Neural cell (in vitro differentiated cells): ENCODE measurements around the gene NDUFB3. TPM values are rescaled to one million over a fixed set of nuclear protein-coding genes. Genes with fewer than 3 reads are reported as not detected.
"Not testable (repeated sequence)": the region's sequence is repeated elsewhere in the genome, so short reads cannot be mapped to it uniquely, and the experiment has no call there.

Experiments used
- H2AFZ ChIP-seq: fragments of 200-600, 300-800 bp; sonication (generic), shearing (Covaris generic); 2 replicates; pipeline ENCODE4 v1.6.0; 2014; ENCODE audit warnings: low read depth, mild to moderate bottlenecking, antibody characterized with exemption, low read length, moderate library complexity
- H3F3A ChIP-seq: fragments of 200-600 bp; shearing (Covaris generic); 2 replicates; pipeline ENCODE4 v1.6.1; 2016; ENCODE audit warnings: mild to moderate bottlenecking, moderate library complexity, mixed read lengths, antibody characterized with exemption, low read length; ENCODE audit not compliant: insufficient read depth, poor library complexity, severe bottlenecking
- H3K27ac ChIP-seq: fragments of 200-600, 300-800 bp; sonication (generic), shearing (Covaris generic); 2 replicates; pipeline ENCODE4 v1.5.1; 2014; ENCODE audit warnings: mild to moderate bottlenecking, low read length, moderate library complexity
- H3K27me3 ChIP-seq: fragments of 300-800, 200-600 bp; sonication (generic), shearing (Covaris generic); 2 replicates; pipeline ENCODE4 v1.6.0; 2014; ENCODE audit warnings: mild to moderate bottlenecking, low read depth, low read length, moderate library complexity; ENCODE audit not compliant: insufficient read depth
- H3K36me3 ChIP-seq: fragments of 300-800, 200-600 bp; sonication (generic), shearing (Covaris generic); 2 replicates; pipeline ENCODE4 v1.5.1; 2014; ENCODE audit warnings: mild to moderate bottlenecking, antibody characterized with exemption, low read length, moderate library complexity; ENCODE audit not compliant: insufficient read depth
- H3K4me2 ChIP-seq: fragments of 300-800, 200-600 bp; sonication (generic), shearing (Covaris generic); 2 replicates; pipeline ENCODE4 v1.6.0; 2014; ENCODE audit warnings: mild to moderate bottlenecking, low read length
- H3K4me3 ChIP-seq: fragments of 300-800, 200-600 bp; sonication (generic), shearing (Covaris generic); 2 replicates; pipeline ENCODE4 v1.5.1; 2014; ENCODE audit warnings: mild to moderate bottlenecking, low read length, moderate library complexity
- H3K79me2 ChIP-seq: fragments of 200-600 bp; shearing (Covaris generic); replicated peaks from 2 replicates; pipeline ENCODE4 v1.6.0; 2014; ENCODE audit warnings: mild to moderate bottlenecking, low read length, moderate library complexity; ENCODE audit not compliant: insufficient read depth
- H3K9ac ChIP-seq: fragments of 300-800, 200-600 bp; sonication (generic), shearing (Covaris generic); 2 replicates; pipeline ENCODE4 v1.6.1; 2016; ENCODE audit warnings: mild to moderate bottlenecking, low read length, mixed read lengths
- H3K9me2 ChIP-seq: fragments of 200-600 bp; shearing (Covaris generic); 2 replicates; pipeline ENCODE4 v1.6.1; 2016; ENCODE audit warnings: mild to moderate bottlenecking, low read length, mixed read lengths; ENCODE audit not compliant: insufficient read depth
- H3K9me3 ChIP-seq: fragments of 200-600, 300-800 bp; sonication (generic), shearing (Covaris generic); 2 replicates; pipeline ENCODE4 v1.6.1; 2016; ENCODE audit warnings: mild to moderate bottlenecking, mixed run types, low read length, moderate library complexity, mixed read lengths
- H4K20me1 ChIP-seq: fragments of 200-600 bp; shearing (Covaris generic); 2 replicates; pipeline ENCODE4 v1.6.1; 2016; ENCODE audit warnings: mild to moderate bottlenecking, mixed run types; ENCODE audit not compliant: insufficient read depth
- EP300 ChIP-seq: fragments of 450-650 bp; conservative IDR thresholded peaks from 2 replicates; pipeline ENCODE4 v1.6.1; 2014; ENCODE audit warnings: antibody characterized with exemption, mild to moderate bottlenecking, moderate library complexity; ENCODE audit not compliant: poor library complexity, severe bottlenecking
- EZH2 ChIP-seq: fragments of 200-600, 300-800 bp; shearing (Covaris generic), sonication (generic); IDR thresholded peaks from 2 replicates; pipeline ENCODE4 v1.6.1; 2014; ENCODE audit warnings: antibody characterized with exemption, low read length, borderline replicate concordance, mild to moderate bottlenecking; ENCODE audit not compliant: insufficient read depth, poor library complexity, severe bottlenecking
- MXI1 ChIP-seq: fragments of 450-650 bp; conservative IDR thresholded peaks from 2 replicates; pipeline ENCODE4 v1.6.1; 2014; ENCODE audit warnings: antibody characterized with exemption, mild to moderate bottlenecking; ENCODE audit not compliant: poor library complexity, severe bottlenecking
- POLR2AphosphoS5 ChIP-seq: IDR thresholded peaks from 2 replicates; pipeline ENCODE4 v1.6.1; 2012
- RAD21 ChIP-seq: fragments of 450-650 bp; conservative IDR thresholded peaks from 2 replicates; pipeline ENCODE4 v1.6.1; 2014; ENCODE audit warnings: antibody characterized with exemption, mild to moderate bottlenecking, moderate library complexity
- SMC3 ChIP-seq: fragments of 450-650 bp; conservative IDR thresholded peaks from 2 replicates; pipeline ENCODE4 v1.6.1; 2014; ENCODE audit warnings: antibody characterized with exemption, mild to moderate bottlenecking, moderate library complexity; ENCODE audit not compliant: poor library complexity
- TAF1 ChIP-seq: IDR thresholded peaks from 2 replicates; pipeline ENCODE4 v1.6.1; 2012; ENCODE audit warnings: low read depth
- polyA plus RNA-seq: library from polyadenylated mRNA; depleted of rRNA; stranded (reverse); fragments of >200 nt; gene quantifications from 2 replicates; pipeline ENCODE4 v1.2.3, GENCODE V29; 2014
- TF ChIP-seq, protein P1 (sequence below): fragments of 450-650 bp; IDR thresholded peaks from 2 replicates; pipeline ENCODE4 v1.5.1; 2014; ENCODE audit warnings: antibody characterized with exemption, mild to moderate bottlenecking, moderate library complexity; ENCODE audit not compliant: poor library complexity, severe bottlenecking
- TF ChIP-seq, protein P2 (sequence below): IDR thresholded peaks from 2 replicates; pipeline ENCODE4 v1.6.1; 2012; ENCODE audit warnings: borderline replicate concordance

Gene NDUFB3
- polyA plus RNA-seq, 1 donor from 2014 or later = 154 TPM

DNA sequence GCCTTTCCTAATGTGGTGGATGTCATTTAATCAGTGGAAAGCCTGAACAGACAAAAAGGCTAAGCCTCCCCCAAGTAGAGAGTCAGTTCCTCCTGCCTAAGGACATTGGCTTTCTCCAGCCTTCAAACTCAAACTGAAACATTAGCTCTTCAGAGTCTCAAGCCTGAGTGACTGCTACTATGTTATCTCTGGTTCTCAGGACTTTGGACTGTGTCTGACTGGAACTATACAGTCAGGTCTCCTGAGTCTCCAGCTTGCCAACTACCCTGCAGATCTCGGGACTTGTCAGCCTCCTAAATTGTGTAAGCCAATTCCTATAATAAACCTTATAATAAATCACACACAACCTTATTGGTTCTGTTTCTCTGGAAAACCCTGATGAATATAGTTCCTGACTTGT lies 12.9 kb upstream of the NDUFB3 start:
- H3K9ac ChIP-seq = no peak overlapping the region
- H3K4me2 ChIP-seq = no peak overlapping the region
- H3F3A ChIP-seq = no peaks in the 10 kb centered on the region
- H4K20me1 ChIP-seq = no peaks in the 10 kb centered on the region
- H3K9me2 ChIP-seq = no peaks in the 10 kb centered on the region
- no peak overlapping the region for H3K27ac ChIP-seq
- H3K9me3 ChIP-seq = no peaks in the 10 kb centered on the region
- no peaks in the 10 kb centered on the region for H3K36me3 ChIP-seq
- no peaks in the 10 kb centered on the region for H3K27me3 ChIP-seq
- no peak overlapping the region for H3K4me3 ChIP-seq
- H3K79me2 ChIP-seq = peaks cover 34% of the 10 kb centered on the region
- H2AFZ ChIP-seq = no peak overlapping the region
- TF ChIP-seq TAF1 (no peak), RAD21 (no peak), EP300 (no peak), SMC3 (no peak), POLR2AphosphoS5 (no peak)
- TF ChIP-seq, protein P1, sequence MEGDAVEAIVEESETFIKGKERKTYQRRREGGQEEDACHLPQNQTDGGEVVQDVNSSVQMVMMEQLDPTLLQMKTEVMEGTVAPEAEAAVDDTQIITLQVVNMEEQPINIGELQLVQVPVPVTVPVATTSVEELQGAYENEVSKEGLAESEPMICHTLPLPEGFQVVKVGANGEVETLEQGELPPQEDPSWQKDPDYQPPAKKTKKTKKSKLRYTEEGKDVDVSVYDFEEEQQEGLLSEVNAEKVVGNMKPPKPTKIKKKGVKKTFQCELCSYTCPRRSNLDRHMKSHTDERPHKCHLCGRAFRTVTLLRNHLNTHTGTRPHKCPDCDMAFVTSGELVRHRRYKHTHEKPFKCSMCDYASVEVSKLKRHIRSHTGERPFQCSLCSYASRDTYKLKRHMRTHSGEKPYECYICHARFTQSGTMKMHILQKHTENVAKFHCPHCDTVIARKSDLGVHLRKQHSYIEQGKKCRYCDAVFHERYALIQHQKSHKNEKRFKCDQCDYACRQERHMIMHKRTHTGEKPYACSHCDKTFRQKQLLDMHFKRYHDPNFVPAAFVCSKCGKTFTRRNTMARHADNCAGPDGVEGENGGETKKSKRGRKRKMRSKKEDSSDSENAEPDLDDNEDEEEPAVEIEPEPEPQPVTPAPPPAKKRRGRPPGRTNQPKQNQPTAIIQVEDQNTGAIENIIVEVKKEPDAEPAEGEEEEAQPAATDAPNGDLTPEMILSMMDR = no peak

DNA sequence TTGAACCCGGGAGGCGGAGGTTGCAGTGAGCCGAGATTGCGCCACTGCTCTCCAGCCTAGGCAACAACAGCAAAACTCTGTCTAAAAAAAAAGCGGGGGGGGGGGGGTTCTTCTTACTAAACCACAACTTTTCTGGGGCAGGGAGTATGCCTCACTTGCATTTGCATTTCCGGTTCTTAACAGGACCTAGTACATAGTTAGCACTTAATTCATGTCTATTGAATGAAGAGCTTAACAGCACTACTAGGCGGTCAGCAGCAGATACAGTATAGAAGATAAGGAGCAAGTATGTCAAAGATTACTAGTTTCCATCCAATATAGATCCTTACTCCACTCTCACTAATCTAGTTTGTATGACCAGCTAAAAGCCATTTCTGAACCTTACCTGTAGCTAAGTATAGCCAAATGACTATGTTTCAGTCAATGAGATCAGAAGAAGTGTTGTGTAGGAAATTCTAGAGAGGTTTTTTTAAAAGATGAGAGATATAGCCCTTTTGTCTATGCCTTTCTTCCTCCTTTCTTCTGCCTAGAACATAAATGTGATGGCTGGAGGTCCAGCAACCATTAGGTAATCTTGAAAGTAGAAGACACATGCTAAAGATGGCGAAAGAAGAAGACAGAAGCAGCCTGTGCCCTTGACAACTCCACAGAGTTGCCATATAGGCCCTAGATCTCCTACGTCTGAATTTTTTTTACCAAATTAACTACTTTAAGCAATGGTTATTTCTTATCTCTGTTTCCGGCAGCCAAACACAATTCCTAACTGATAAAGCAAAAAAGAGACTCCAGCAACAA lies 11.6 kb upstream of the NDUFB3 start:
- Histone ChIP-seq H2AFZ (no peak overlapping the region), H3K27ac (no peak overlapping the region), H3F3A (no peaks in the 10 kb centered on the region), H3K36me3 (no peaks in the 10 kb centered on the region), H3K4me3 (no peak overlapping the region), H4K20me1 (no peaks in the 10 kb centered on the region), H3K9me3 (no peaks in the 10 kb centered on the region), H3K9me2 (no peaks in the 10 kb centered on the region), H3K4me2 (no peak overlapping the region), H3K27me3 (no peaks in the 10 kb centered on the region), H3K9ac (no peak overlapping the region), H3K79me2 (peaks cover 33% of the 10 kb centered on the region)
- TF ChIP-seq TAF1 (no peak), RAD21 (no peak), EZH2 (no peak), EP300 (no peak), SMC3 (no peak), POLR2AphosphoS5 (no peak), MXI1 (no peak)
- TF ChIP-seq, protein P1 = no peak
- TF ChIP-seq, protein P2, sequence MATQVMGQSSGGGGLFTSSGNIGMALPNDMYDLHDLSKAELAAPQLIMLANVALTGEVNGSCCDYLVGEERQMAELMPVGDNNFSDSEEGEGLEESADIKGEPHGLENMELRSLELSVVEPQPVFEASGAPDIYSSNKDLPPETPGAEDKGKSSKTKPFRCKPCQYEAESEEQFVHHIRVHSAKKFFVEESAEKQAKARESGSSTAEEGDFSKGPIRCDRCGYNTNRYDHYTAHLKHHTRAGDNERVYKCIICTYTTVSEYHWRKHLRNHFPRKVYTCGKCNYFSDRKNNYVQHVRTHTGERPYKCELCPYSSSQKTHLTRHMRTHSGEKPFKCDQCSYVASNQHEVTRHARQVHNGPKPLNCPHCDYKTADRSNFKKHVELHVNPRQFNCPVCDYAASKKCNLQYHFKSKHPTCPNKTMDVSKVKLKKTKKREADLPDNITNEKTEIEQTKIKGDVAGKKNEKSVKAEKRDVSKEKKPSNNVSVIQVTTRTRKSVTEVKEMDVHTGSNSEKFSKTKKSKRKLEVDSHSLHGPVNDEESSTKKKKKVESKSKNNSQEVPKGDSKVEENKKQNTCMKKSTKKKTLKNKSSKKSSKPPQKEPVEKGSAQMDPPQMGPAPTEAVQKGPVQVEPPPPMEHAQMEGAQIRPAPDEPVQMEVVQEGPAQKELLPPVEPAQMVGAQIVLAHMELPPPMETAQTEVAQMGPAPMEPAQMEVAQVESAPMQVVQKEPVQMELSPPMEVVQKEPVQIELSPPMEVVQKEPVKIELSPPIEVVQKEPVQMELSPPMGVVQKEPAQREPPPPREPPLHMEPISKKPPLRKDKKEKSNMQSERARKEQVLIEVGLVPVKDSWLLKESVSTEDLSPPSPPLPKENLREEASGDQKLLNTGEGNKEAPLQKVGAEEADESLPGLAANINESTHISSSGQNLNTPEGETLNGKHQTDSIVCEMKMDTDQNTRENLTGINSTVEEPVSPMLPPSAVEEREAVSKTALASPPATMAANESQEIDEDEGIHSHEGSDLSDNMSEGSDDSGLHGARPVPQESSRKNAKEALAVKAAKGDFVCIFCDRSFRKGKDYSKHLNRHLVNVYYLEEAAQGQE = no peak

DNA sequence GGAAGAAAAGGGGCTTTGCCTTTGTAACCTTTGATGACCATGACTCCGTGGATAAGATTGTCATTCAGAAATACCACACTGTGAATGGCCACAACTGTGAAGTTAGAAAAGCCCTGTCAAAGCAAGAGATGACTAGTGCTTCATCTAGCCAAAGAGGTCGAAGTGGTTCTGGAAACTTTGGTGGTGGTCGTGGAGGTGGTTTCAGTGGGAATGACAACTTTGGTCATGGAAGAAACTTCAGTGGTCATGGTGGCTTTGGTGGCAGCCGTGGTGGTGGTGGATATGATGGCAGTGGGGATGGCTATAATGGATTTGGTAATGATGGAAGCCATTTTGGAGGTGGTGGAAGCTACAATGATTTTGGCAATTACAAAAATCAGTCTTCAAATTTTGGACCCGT lies 8.3 kb upstream of the NDUFB3 start:
- H3F3A ChIP-seq, H3K4me3 ChIP-seq, H3K9ac ChIP-seq, H3K27me3 ChIP-seq, H2AFZ ChIP-seq, H3K9me3 ChIP-seq, H3K27ac ChIP-seq, H4K20me1 ChIP-seq, H3K4me2 ChIP-seq, H3K36me3 ChIP-seq, H3K9me2 ChIP-seq: not testable (repeated sequence)
- peaks cover 52% of the 10 kb centered on the region for H3K79me2 ChIP-seq
